Measurements from ENCODE around the gene FUT3.

The FUT3 gene

GRCh38 chr19:5822181-5822844 is 28.9 kb downstream of the FUT3 start:
- DNase-seq: no peak

- no peak for DNase-seq
These were observed 29.6 kb downstream of the FUT3 start for GRCh38 chr19:5821521-5822180.

GRCh38 chr19:5820785-5821184 is 30.5 kb downstream of the FUT3 start:
- DNase-seq: no peak

GRCh38 chr19:5818594-5818993 is 32.7 kb downstream of the FUT3 start:
- no peak for DNase-seq

DNA sequence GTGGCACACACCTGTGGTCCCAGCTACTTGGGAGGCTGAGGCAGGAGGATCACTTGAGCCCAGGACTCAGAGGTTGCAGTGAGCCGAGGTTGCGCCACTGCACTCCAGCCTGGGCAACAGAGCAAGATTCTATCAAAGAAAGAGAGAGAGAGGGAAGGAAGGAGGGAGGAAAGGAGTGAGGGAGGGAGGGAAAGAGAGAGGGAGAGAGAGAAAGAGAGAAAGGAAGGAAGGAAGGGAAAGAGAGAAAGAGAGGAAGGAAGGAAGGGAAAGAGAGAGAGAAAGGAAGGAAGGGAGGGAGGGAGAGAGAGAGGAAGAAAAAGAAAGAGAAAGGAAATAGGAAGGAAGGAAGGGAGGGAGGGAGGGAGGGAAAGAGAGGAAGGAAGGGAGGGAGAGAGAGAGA is 34.0 kb downstream of the FUT3 start:
- DNase-seq: no peak

DNA sequence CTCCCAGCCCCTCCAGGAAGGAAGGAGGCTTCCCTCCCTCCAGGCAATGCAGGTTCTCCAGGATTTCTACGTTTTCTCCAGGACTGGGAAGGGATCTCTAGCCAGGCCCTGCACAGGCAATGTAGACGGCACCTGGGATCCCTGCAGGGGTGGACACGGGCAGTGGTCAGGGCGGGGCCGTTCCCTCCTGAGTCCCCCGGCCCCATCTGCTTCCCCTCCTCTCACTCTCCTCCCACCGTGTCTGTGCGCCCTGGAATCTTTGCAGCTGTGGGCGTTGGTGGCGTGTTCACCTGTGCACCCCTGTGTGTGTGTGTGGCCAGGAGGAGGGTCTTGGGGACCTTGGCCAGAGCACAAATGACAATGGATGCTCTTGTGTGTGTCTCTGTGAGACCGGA is 36.4 kb downstream of the FUT3 start:
- no peak for DNase-seq

DNA sequence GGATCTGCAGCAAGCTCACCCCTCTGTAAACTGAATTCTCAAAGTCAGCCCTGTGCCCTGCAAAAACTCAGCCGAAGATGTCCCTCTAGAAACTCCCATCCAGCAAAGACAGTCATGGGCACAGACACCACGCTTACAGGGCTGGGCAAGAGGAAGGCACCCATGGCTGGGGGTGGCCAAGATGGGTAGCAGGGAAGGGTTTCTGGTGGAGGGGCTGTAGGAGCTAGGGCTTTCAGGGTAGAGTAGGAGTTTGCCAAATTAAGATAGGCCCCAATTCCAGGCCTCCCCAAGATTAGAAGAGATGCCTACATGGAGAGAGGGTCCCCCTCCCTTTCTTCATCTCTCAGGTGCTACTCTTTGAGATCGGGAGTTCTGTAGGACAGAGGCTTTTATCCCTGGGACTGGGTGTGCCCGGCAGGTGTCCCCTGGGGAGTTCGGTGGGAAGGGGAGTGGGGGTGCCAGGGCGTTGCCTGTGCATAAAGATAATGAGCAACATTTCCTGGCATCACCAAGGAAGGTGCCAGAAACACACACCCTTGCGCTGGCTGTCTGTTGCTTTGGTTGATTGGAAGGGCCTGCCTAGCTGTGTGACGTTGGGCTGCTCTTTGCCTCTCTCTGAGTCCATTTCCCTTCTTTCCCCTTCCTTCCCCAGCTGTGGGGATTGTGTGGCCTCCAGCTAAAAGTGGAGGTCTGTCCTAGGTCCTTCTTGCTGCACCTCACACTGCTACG is 37.0 kb downstream of the FUT3 start:
- no peak for DNase-seq

GRCh38 chr19:5811117-5811516 is 40.1 kb downstream of the FUT3 start:
- DNase-seq: no peak

- no peak for DNase-seq
These were observed 41.8 kb downstream of the FUT3 start for GRCh38 chr19:5809469-5809868.

DNA sequence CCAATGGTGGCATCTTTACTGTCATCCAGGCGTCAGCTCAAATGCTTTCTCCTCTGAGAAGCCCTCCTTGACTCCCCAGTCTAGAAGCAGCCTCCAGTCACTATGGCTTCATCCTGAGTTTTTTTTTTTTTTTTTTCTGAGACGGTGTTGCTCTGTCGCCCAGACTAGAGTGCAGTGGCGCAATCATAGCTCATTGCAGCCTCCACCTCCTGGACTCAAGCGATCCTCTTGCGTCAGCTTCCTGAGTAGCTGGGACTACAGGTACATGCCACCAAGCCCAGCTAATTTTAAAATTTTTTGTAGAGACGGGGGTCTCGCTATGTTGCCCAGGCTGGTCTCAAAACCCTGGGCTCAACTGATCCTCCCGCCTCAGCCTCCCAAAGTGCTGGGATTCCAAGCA is 42.2 kb downstream of the FUT3 start:
- no peak for DNase-seq

GRCh38 chr19:5808120-5808816 is 43.0 kb downstream of the FUT3 start:
- DNase-seq: no peak

GRCh38 chr19:5806905-5807304 is 44.3 kb downstream of the FUT3 start:
- DNase-seq: no peak

GRCh38 chr19:5806133-5806489 is 45.1 kb downstream of the FUT3 start:
- DNase-seq: no peak

GRCh38 chr19:5805462-5806132 is 45.7 kb downstream of the FUT3 start:
- no peak for DNase-seq

- no peak for DNase-seq
These were observed 46.5 kb downstream of the FUT3 start, which contains the start of gene NRTN for GRCh38 chr19:5804516-5805461. NRTN (plus strand) TSS chr19:5805067; CDS start chr19:5824166, 19,099 bp downstream.

DNA sequence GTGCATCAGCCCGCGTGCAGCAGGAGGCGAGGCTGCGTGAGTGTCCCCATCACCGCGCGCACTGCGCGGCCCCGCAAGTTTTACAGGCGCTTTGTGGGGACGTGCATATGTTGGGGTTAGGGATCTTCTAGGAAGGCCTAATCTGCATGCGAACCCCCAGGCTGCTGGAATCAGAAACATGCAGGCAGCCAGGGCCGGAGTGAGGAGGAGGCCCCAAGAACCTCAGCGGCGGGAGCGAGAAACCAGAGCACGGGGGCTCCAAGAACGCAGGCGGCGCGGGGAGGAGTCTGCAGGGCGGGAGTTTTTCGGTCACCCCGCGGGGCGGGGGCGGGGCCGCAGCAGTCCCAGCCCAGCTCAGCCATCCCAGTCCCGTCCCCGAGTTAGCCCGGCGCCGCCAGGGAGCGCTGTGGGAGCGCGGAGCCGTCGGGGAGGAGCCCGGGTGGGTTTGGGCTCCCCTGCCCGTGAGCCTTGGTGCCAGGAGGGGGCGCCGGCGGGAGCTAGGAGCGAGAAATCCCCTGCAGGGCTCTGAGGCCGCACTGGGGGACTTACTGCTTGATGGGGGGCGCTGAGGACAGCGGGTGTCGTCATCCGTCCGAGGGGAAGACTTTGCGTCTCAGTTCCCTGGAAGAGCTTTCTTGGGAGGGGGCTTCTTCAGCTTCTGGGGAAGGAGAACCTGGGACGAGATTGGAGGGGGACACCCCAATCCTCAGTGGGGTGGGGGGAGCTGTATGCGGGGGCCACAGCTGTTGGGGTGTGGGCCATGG is 47.3 kb downstream of the FUT3 start:
- peak; percentile 83 for DNase-seq

GRCh38 chr19:5803441-5803751 is 47.9 kb downstream of the FUT3 start:
- no peak for DNase-seq

DNA sequence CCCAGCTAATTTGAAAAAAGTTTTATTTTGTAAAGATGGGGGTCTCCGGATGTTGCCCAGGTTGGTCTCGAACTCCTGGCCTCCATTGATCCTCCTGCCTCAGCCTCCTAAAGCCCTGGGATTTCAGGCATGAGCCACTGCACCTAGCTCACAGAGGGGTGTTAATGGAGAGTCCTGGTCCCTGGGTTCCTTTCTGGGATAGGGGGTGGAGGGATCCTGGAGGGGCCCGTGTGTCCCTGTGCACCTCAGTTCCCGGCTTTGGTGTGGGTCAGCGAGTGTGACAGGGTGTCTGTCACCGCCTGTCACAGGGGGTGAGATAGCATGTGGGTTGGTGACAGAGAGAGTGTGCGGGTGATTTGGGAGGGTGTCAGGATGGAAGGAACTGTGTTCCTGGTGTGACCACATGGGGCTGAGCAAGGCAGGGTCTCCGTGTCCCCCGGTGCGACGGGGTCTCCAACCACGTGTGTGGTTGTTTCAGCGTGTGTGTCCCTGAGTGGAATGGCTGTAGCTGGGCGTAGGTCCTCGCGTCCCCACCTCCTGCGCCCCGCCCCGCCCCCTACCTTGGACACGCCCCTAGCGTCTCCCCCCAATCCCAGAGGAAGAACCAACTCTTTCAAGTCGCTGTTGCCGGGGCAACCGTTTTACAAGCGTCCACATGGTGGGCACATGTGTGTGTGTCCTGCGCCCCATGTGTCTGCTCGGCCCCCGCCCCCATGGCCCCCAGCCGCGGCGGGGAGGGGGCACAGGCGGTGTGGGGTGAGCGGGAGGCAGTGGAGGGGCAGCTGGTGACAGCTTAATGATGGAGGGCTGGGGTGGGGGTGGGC is 49.2 kb downstream of the FUT3 start:
- DNase-seq: no peak

- DNase-seq: no peak
These were observed 50.6 kb downstream of the FUT3 start for GRCh38 chr19:5800361-5801270.

Data from kidney glomerular epithelial cell (primary cell).